Upper lobe of left lung (tissue), 6 donors: ENCODE data around the gene VSTM2B. TPM values are rescaled to one million over a fixed set of nuclear protein-coding genes. Genes with fewer than 3 reads are reported as not detected.
A peak's percentile ranks its signal among the peaks of the same experiment; 100 is the strongest.

Source experiments
- ATAC-seq, 2 donors: fragments of 200-7000 bp; cut with Tn5 transposase; one replicate each; pipeline ENCODE4 v1.9.1; 2022; ENCODE audit warnings: mild to moderate bottlenecking in 2 of 2, moderate library complexity in 2 of 2; ENCODE audit not compliant: low FRiP score in 2 of 2
- DNase-seq, 2 donors: peaks; one replicate each; pipeline ENCODE4 v3.0.0-alpha.2; 2019 to 2020
- H3K27ac ChIP-seq, 4 donors: fragments of 200-600 bp; sonication (generic); one replicate each; pipeline ENCODE4 v1.5.1; 2016 to 2019
- H3K27me3 ChIP-seq, 4 donors: fragments of 200-600 bp; sonication (generic); one replicate each; pipeline ENCODE4 v1.5.1; 2017 to 2019
- H3K36me3 ChIP-seq, 4 donors: fragments of 200-600 bp; sonication (generic); one replicate each; pipeline ENCODE4 v1.5.1; 2016 to 2019
- H3K4me1 ChIP-seq, 4 donors: fragments of 200-600 bp; sonication (generic); one replicate each; pipeline ENCODE4 v1.5.1; 2018 to 2019
- H3K4me3 ChIP-seq, 4 donors: fragments of 200-600 bp; sonication (generic); one replicate each; pipeline ENCODE4 v1.5.1; 2017 to 2019; ENCODE audit warnings: mild to moderate bottlenecking in 2 of 4, moderate library complexity in 1 of 4
- H3K9me3 ChIP-seq, 4 donors: fragments of 200-600 bp; sonication (generic); one replicate each; pipeline ENCODE4 v1.5.1; 2018 to 2019
- EP300 ChIP-seq, 4 donors: sonication (generic); formaldehyde crosslinking; IDR thresholded peaks; one replicate each; pipeline ENCODE4 v1.5.1; 2017; ENCODE audit warnings: antibody characterized with exemption in 4 of 4, control low read depth in 2 of 4
- POLR2A ChIP-seq, 4 donors: fragments of 450-650 bp; IDR thresholded peaks; one replicate each; pipeline ENCODE4 v1.5.1; 2016 to 2017; ENCODE audit warnings: antibody characterized with exemption in 4 of 4, mild to moderate bottlenecking in 2 of 4
- POLR2AphosphoS5 ChIP-seq, 2 donors: sonication (generic); formaldehyde crosslinking; IDR thresholded peaks; one replicate each; pipeline ENCODE4 v1.5.1; 2017; ENCODE audit warnings: antibody characterized with exemption in 2 of 2
- WGBS, 2 donors: methylation state at CpG; one replicate each; pipeline ENCODE4 v1.1.5; 2017 to 2018; 5-methylcytosine and 5-hydroxymethylcytosine counted together
- total RNA-seq, 6 donors: library from RNA; depleted of rRNA in 4 of 6; stranded (reverse); fragments of >200 nt in 4 of 6; gene quantifications; one replicate each; pipeline versions ENCODE4 v1.1.0 to v1.2.1, GENCODE V29; 2016 to 2021
- TF ChIP-seq, protein P1 (sequence below), 6 experiments: fragments of 450-650 bp in 4 of 6; fragments of 200-600 bp in 2 of 6; sonication (generic) in 2 of 6; IDR thresholded peaks; one replicate each; pipeline ENCODE4 v1.5.1; 2016 to 2019; ENCODE audit warnings: antibody characterized with exemption in 6 of 6
- donor health status: DM: no; HTN: no; CAD: no; lungs with moderate emphysema.
- donor health status: DM: no; HTN: yes; CAD: no; lungs with severe emphysema.

The VSTM2B gene
- total RNA-seq, 6 donors from 2014 or later = not detected

DNA sequence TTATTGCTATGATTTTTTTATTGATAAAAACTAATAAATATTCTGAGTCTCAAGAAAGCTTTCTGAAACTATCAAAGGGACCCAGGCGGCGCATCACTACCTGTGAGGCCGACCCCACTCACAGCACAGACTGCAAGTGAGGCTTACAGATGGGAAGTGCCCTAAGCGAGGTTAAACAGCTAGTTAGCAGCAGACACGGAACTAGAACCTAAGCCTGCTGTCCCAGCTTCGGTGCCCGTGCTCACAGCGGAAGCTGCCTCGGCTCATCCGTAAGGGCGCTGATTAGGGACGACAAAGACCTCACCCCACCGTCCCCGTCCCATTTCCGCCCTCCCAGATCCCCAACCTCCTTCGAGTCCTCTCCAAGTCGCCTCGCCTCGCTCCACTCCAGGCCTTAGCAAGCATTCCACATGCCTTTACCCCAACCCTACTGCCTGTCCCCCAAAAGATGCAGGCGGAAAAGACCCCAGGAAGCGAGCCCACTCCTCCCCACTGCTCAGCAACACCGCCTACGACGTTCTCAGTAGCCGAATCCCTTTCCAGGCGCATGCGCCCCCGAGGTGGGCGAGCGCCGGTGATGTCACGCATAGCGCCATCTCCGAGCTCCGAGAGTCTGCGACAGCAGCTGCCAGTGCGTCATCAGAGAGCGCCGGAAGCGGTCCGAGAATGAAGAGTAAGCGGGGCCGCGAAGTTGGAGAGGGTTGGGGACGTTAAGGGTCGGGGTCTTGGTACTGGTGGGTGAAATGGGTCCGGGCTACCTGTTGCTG lies 80.0 kb downstream of the VSTM2B start, which contains the start of gene POP4:
Gene POP4, plus strand, starts transcription at position 631 of the 767 bp plus-strand sequence. Its CDS starts 36 bp downstream, at position 667.
- peaks cover 0 to 20% (median 16%) of the 10 kb centered on the region in 4 donors for H3K36me3 ChIP-seq
- TF ChIP-seq POLR2A (IDR thresholded peaks at IDR 0.05) (peak in 3 of 4 donors; percentile 94 to 99 (median 98)), POLR2AphosphoS5 (IDR thresholded peaks at IDR 0.05) (peak; percentile 98 to 99), EP300 (IDR thresholded peaks at IDR 0.05) (peak in 1 of 4 donors; percentile 67)
- TF ChIP-seq, protein P1, sequence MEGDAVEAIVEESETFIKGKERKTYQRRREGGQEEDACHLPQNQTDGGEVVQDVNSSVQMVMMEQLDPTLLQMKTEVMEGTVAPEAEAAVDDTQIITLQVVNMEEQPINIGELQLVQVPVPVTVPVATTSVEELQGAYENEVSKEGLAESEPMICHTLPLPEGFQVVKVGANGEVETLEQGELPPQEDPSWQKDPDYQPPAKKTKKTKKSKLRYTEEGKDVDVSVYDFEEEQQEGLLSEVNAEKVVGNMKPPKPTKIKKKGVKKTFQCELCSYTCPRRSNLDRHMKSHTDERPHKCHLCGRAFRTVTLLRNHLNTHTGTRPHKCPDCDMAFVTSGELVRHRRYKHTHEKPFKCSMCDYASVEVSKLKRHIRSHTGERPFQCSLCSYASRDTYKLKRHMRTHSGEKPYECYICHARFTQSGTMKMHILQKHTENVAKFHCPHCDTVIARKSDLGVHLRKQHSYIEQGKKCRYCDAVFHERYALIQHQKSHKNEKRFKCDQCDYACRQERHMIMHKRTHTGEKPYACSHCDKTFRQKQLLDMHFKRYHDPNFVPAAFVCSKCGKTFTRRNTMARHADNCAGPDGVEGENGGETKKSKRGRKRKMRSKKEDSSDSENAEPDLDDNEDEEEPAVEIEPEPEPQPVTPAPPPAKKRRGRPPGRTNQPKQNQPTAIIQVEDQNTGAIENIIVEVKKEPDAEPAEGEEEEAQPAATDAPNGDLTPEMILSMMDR (IDR thresholded peaks at IDR 0.05) = peak in 1 of 6 experiments; percentile 20
- H3K9me3 ChIP-seq = no peaks in the 10 kb centered on the region
- peaks cover 12 to 26% (median 13%) of the 10 kb centered on the region in 4 donors for H3K4me1 ChIP-seq
- no peaks in the 10 kb centered on the region for H3K27me3 ChIP-seq
- H3K27ac ChIP-seq = peak within 1 kb of the TSS; percentile 93 to 98 (median 94)
- H3K4me3 ChIP-seq = peak within 1 kb of the TSS; percentile 64 to 96 (median 86)
- DNase-seq (peak; percentile 96 to 97), ATAC-seq (peak; percentile 95 to 97)
- WGBS, 2 donors = 0% methylated on average over 37 to 46 of the region's 47 CpGs

DNA sequence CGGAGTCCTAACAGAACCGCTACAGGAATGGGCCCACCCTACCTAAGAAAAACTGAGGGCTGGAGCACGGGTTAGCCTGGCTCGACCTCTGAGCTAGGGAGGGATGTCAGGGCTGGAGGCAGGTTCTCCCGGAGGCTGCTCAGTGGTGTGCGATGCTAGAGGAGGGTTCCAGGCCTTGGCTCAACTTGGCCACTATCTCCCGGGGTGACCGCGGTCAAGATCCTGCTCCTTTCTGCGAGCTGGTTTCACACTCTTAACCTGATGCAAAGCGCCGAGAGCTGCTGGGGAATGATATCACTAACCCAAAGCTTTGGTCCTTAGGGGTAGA lies 80.6 kb downstream of the VSTM2B start:
- DNase-seq = no peak
- no peaks in the 10 kb centered on the region for H3K27me3 ChIP-seq
- ATAC-seq = peak; percentile 54 to 56
- H3K36me3 ChIP-seq = peaks cover under 1 to 25% (median 18%) of the 10 kb centered on the region in 4 donors
- H3K4me3 ChIP-seq = peak overlapping the region; percentile 64 to 96 (median 86)
- peak overlapping the region; percentile 93 to 98 (median 94) for H3K27ac ChIP-seq
- no peaks in the 10 kb centered on the region for H3K9me3 ChIP-seq
- peaks cover 12 to 26% (median 13%) of the 10 kb centered on the region in 4 donors for H3K4me1 ChIP-seq
- TF ChIP-seq POLR2A (IDR thresholded peaks at IDR 0.05) (no peak), EP300 (IDR thresholded peaks at IDR 0.05) (no peak), POLR2AphosphoS5 (IDR thresholded peaks at IDR 0.05) (no peak)
- TF ChIP-seq, protein P1 (IDR thresholded peaks at IDR 0.05) = no peak
- WGBS, 2 donors = 0 to 1% methylated on average over 6 to 12 of the region's 12 CpGs

DNA sequence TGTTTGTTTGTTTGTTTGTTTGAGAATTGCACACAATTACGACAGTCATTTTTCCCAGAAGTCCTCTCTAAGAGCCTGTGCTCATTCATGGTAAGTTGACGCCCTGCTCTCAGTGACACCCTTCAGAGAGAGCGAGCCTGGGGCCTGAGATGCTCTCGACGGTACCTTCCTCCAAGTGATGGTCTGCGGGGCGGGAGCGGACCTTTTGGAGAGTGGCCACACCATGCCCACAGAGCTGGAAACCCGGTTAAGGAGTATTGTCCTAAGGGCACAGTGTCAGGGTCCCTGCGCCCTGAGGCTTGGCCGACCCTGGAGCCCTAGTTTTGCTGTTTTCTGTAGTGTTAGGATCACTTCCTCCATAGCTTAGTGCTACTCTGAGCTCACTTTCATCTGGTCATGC lies 83.8 kb downstream of the VSTM2B start:
- no peak for DNase-seq
- Histone ChIP-seq H3K9me3 (no peaks in the 10 kb centered on the region), H3K4me1 (peaks cover 12 to 26% (median 13%) of the 10 kb centered on the region in 4 donors), H3K27ac (no peak overlapping the region), H3K36me3 (peaks cover 25 to 58% (median 49%) of the 10 kb centered on the region in 4 donors), H3K4me3 (no peak overlapping the region), H3K27me3 (no peaks in the 10 kb centered on the region)
- ATAC-seq = no peak
- 91 to 94% methylated on average over 11 of the region's 11 CpGs for WGBS, 2 donors
- TF ChIP-seq POLR2A (IDR thresholded peaks at IDR 0.05) (no peak), EP300 (IDR thresholded peaks at IDR 0.05) (no peak), POLR2AphosphoS5 (IDR thresholded peaks at IDR 0.05) (no peak)
- TF ChIP-seq, protein P1 (IDR thresholded peaks at IDR 0.05) = no peak

DNA sequence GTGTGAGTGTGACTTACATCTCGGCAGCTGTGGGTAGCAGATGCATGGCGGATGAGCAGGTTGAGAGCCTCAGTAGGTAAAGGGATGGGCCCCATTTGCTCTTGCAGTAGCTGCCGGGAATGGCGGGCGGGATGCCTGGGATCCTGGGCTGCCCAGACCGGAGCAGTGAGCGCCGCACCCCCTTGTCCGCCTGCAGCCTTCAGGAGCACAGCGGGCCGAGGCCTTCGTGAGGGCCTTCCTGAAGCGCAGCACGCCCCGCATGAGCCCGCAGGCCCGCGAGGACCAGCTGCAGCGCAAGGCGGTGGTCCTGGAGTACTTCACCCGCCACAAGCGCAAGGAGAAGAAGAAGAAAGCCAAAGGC lies 84.4 kb downstream of the VSTM2B start:
- ATAC-seq = no peak
- peaks cover 31 to 63% (median 53%) of the 10 kb centered on the region in 4 donors for H3K36me3 ChIP-seq

More for the DNA sequence above, 84.4 kb downstream of the VSTM2B start:
- Histone ChIP-seq H3K4me1 (peaks cover 9 to 23% (median 10%) of the 10 kb centered on the region in 4 donors), H3K27ac (no peak overlapping the region), H3K4me3 (no peak overlapping the region), H3K27me3 (no peaks in the 10 kb centered on the region), H3K9me3 (no peaks in the 10 kb centered on the region)
- TF ChIP-seq, protein P1 (IDR thresholded peaks at IDR 0.05) = no peak
- TF ChIP-seq POLR2A (IDR thresholded peaks at IDR 0.05) = no peak
- no peak for TF ChIP-seq EP300 (IDR thresholded peaks at IDR 0.05)
- TF ChIP-seq POLR2AphosphoS5 (IDR thresholded peaks at IDR 0.05) = no peak
- WGBS, 2 donors = 84 to 88% methylated on average over 16 to 21 of the region's 22 CpGs
- DNase-seq = peak in 1 of 2 donors; percentile 82
